ENCODE results near the gene CHN2.

- TF ChIP-seq POLR2AphosphoS5 (IDR thresholded peaks at IDR 0.05) (no peak), REST (IDR thresholded peaks at IDR 0.05; ENCODE audit: borderline replicate concordance) (no peak), TAF1 (IDR thresholded peaks at IDR 0.05; ENCODE audit: low read depth) (no peak), CTCF (IDR thresholded peaks at IDR 0.05; ENCODE audit: poor library complexity, severe bottlenecking) (no peak), RAD21 (conservative IDR thresholded peaks at IDR 0.05) (no peak)
Measured at GRCh38 chr7:29369909-29370488, 175.4 kb downstream of the CHN2 start.
